ENCODE measurements around the gene TEAD1. TPM values are rescaled to one million over a fixed set of nuclear protein-coding genes. Genes with fewer than 3 reads are reported as not detected.

Gene TEAD1
- total RNA-seq, 4 donors from 2014 or later: 86.9 to 205 (median 151) TPM

DNA sequence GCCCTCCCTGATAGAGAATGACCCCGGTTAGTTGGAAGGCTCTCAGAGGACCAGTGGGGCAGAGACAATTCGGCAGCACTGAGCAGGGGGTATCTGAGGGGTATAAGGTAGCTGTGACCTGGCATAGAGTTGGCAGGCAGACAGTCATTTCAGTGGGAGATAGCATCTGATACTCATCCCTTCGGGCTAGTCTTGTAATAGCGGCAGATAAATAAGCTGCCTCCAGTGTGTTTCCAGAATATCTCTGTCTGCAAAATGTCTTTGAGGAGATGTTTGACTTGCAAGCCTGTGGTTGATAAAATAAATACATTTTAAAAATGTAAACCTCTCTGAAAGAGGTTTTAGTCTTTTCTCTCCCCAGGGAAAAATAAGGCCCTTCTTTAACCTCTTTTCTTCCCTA lies 54.2 kb downstream of the TEAD1 start:
- TF ChIP-seq, protein P1, sequence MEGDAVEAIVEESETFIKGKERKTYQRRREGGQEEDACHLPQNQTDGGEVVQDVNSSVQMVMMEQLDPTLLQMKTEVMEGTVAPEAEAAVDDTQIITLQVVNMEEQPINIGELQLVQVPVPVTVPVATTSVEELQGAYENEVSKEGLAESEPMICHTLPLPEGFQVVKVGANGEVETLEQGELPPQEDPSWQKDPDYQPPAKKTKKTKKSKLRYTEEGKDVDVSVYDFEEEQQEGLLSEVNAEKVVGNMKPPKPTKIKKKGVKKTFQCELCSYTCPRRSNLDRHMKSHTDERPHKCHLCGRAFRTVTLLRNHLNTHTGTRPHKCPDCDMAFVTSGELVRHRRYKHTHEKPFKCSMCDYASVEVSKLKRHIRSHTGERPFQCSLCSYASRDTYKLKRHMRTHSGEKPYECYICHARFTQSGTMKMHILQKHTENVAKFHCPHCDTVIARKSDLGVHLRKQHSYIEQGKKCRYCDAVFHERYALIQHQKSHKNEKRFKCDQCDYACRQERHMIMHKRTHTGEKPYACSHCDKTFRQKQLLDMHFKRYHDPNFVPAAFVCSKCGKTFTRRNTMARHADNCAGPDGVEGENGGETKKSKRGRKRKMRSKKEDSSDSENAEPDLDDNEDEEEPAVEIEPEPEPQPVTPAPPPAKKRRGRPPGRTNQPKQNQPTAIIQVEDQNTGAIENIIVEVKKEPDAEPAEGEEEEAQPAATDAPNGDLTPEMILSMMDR (IDR thresholded peaks at IDR 0.05; ENCODE audit: low read depth): no peak

- TF ChIP-seq, protein P1 (IDR thresholded peaks at IDR 0.05; ENCODE audit: low read depth): no peak
Observed at GRCh38 chr11:12729941-12730340, 55.7 kb downstream of the TEAD1 start.

DNA sequence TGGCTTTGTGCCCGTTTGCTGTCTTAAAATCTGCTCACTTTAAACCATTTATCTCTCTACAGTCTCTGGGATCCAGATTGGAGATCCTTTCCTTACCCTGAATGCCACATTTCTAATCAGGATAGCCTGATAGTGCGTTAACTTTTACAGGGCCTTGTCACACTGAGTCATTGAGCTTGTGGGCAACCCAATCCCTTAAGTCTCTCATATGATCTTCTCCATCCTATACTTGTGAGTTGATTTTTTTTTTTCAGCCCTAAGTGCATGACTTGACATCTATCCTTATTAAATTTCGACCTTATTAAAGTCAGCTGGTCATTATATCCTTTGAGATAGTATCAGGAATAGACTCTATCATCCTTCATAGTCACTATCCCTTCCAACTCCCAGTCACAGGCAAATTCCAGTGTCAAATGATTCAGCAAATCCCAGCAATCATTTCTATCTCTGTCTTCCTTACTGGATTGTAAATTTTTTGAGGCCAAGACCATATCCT lies 57.7 kb downstream of the TEAD1 start:
- TF ChIP-seq, protein P1 (IDR thresholded peaks at IDR 0.05; ENCODE audit: low read depth): no peak

DNA sequence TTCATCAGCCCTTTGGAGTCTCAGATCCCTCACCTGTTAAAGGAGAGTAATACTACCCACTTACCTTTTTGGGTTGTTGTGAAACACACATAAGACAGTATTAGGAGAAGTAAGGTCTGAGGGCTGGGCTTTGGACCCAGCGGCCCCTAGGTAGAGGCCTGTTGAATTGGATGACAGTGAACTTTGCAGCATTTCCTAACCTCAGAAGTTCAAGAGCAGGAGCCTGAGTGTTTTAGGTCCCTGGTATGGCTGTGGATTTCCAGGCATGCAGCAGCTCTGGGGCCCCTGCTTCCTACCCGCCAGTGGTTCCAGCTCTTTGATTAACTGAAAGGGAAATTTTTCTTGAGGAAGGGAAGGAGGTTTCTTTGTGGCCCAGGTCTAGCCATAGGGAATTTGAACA lies 58.9 kb downstream of the TEAD1 start:
- TF ChIP-seq, protein P1 (IDR thresholded peaks at IDR 0.05; ENCODE audit: low read depth): no peak

DNA sequence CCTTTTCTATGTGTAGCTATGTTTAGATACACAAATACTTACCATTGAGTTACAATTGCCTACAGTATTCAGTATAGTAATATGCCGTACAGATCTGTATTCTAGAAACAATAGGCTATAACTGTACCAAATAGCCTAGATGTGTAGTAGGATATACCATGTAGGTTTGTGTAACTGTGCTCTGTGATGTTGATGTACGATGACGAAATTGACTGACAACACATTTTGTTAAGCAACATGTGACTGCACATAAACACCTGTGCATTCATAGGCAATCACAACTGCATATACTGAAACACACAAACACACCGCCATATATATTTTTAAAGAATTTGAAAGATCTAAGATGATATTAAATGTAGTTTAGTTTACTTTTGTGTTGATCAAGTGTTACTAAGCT lies 60.4 kb downstream of the TEAD1 start:
- TF ChIP-seq, protein P1 (IDR thresholded peaks at IDR 0.05; ENCODE audit: low read depth): no peak

DNA sequence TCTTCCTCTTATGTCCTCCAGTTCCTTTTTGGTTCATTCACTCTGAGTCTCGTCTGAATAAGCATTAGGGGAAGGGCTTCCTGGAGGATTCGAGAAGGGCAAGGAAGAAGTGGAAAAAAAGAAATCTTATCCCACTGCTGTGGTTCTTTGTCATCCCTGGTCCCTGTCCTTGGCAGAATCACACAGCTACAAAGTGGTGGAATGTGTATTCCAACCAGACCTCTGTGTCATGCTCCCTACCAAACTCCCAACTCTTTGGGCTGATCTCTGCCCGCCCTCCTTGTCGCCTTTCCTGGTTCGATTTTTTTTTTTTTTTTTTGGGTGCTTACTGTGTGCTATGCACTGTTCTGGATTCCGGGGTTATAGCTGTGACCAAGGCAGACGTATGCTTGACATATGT lies 61.0 kb downstream of the TEAD1 start:
- TF ChIP-seq, protein P1 (IDR thresholded peaks at IDR 0.05; ENCODE audit: low read depth): no peak

- TF ChIP-seq, protein P1 (IDR thresholded peaks at IDR 0.05; ENCODE audit: low read depth): no peak
Observed at GRCh38 chr11:12737024-12737423, 62.8 kb downstream of the TEAD1 start.
